Natural killer cell treated with Interleukin-12 subunit alpha and Interleukin-12 subunit beta and Interleukin-15 and Interleukin-18, amount 100 ng/mL, for 72 hours (primary cell): ENCODE data around the gene PCBP3. TPM values are rescaled to one million over a fixed set of nuclear protein-coding genes. Genes with fewer than 3 reads are reported as not detected.

Experiments used
- ATAC-seq, 2 donors: fragments of 150-1000 bp; cut with Tn5 transposase in 1 of 2; sonication (Bioruptor Pico), chemical (Tn5 transposase) in 1 of 2; 2 replicates each; pipeline ENCODE4 v1.10.0; 2021
- DNase-seq: peaks from one replicate; pipeline ENCODE4 v3.0.0; 2022; ENCODE audit warnings: low spot score
- H3K27ac Mint-ChIP-seq, 2 donors: 1 replicate in 1 of 2; 2 replicates in 1 of 2; pipeline ENCODE4 v1.8.0; 2022; ENCODE audit warnings: mixed read lengths in 2 of 2, mild to moderate bottlenecking in 1 of 2, moderate library complexity in 1 of 2
- H3K27me3 Mint-ChIP-seq, 2 donors: 1 replicate in 1 of 2; 2 replicates in 1 of 2; pipeline ENCODE4 v1.8.0; 2022; ENCODE audit warnings: mixed read lengths in 2 of 2
- H3K36me3 Mint-ChIP-seq: one replicate; pipeline ENCODE4 v1.8.0; 2022; ENCODE audit warnings: mixed read lengths
- H3K4me1 Mint-ChIP-seq, 2 donors: 1 replicate in 1 of 2; 2 replicates in 1 of 2; pipeline ENCODE4 v1.8.0; 2022; ENCODE audit warnings: low read depth in 2 of 2, mixed read lengths in 2 of 2, mild to moderate bottlenecking in 1 of 2
- H3K4me3 Mint-ChIP-seq: one replicate; pipeline ENCODE4 v1.8.0; 2022; ENCODE audit warnings: mixed read lengths
- H3K9me3 Mint-ChIP-seq: 2 replicates; pipeline ENCODE4 v1.8.0; 2022; ENCODE audit warnings: mixed read lengths
- total RNA-seq, 2 donors: library from RNA; stranded (reverse); gene quantifications; one replicate each; pipeline ENCODE4 v1.2.3, GENCODE V29; 2022

PCBP3 gene
- total RNA-seq, 2 donors from 2014 or later = 0.43 to 1.4 TPM

- peaks cover 0 to 7% of the 10 kb centered on the region in 2 donors for H3K27me3 Mint-ChIP-seq
These were observed 275.4 kb downstream of the PCBP3 start for GRCh38 chr21:45918835-45919447.

GRCh38 chr21:45919593-45919992 lies 276.1 kb downstream of the PCBP3 start:
- DNase-seq = no peak
- Mint-ChIP-seq H3K9me3 (no peaks in the 10 kb centered on the region), H3K27me3 (peaks cover 0 to 7% of the 10 kb centered on the region in 2 donors), H3K4me1 (peaks cover 0 to 6% of the 10 kb centered on the region in 2 donors), H3K4me3 (no peak overlapping the region), H3K36me3 (no peaks in the 10 kb centered on the region), H3K27ac (no peak overlapping the region)
- no peak for ATAC-seq

More at GRCh38 chr21:45918835-45919447, 275.4 kb downstream of the PCBP3 start:
- Mint-ChIP-seq H3K27ac (no peak overlapping the region), H3K36me3 (no peaks in the 10 kb centered on the region), H3K9me3 (no peaks in the 10 kb centered on the region), H3K4me3 (no peak overlapping the region), H3K4me1 (peaks cover 0 to 6% of the 10 kb centered on the region in 2 donors)
- DNase-seq (no peak), ATAC-seq (no peak)

- no peaks in the 10 kb centered on the region for H3K9me3 Mint-ChIP-seq
- DNase-seq (no peak), ATAC-seq (no peak)
- peaks cover 0 to 7% of the 10 kb centered on the region in 2 donors for H3K27me3 Mint-ChIP-seq
- peaks cover 0 to 4% of the 10 kb centered on the region in 2 donors for H3K4me1 Mint-ChIP-seq
- H3K27ac Mint-ChIP-seq = no peak overlapping the region
- H3K36me3 Mint-ChIP-seq = no peaks in the 10 kb centered on the region
- no peak overlapping the region for H3K4me3 Mint-ChIP-seq
These were observed 277.5 kb downstream of the PCBP3 start for GRCh38 chr21:45920824-45921600.

- no peak for DNase-seq
- Mint-ChIP-seq H3K27me3 (peaks cover 0 to 7% of the 10 kb centered on the region in 2 donors), H3K4me3 (no peak overlapping the region), H3K36me3 (no peaks in the 10 kb centered on the region), H3K27ac (no peak overlapping the region), H3K9me3 (no peaks in the 10 kb centered on the region), H3K4me1 (peaks cover 0 to 4% of the 10 kb centered on the region in 2 donors)
- no peak for ATAC-seq
These were observed 278.4 kb downstream of the PCBP3 start for GRCh38 chr21:45921917-45922316.

- DNase-seq (no peak), ATAC-seq (no peak)
- Mint-ChIP-seq H3K36me3 (no peaks in the 10 kb centered on the region), H3K27ac (no peak overlapping the region), H3K27me3 (no peaks in the 10 kb centered on the region), H3K9me3 (no peaks in the 10 kb centered on the region), H3K4me1 (peaks cover 0 to 4% of the 10 kb centered on the region in 2 donors), H3K4me3 (no peak overlapping the region)
These were observed 279.1 kb downstream of the PCBP3 start for GRCh38 chr21:45922648-45923047.

- peaks cover 0 to 4% of the 10 kb centered on the region in 2 donors for H3K4me1 Mint-ChIP-seq
- H3K9me3 Mint-ChIP-seq = no peaks in the 10 kb centered on the region
- H3K27me3 Mint-ChIP-seq = no peaks in the 10 kb centered on the region
- DNase-seq (no peak), ATAC-seq (peak; percentile 57 to 68)
- no peaks in the 10 kb centered on the region for H3K36me3 Mint-ChIP-seq
- no peak overlapping the region for H3K27ac Mint-ChIP-seq
- H3K4me3 Mint-ChIP-seq = no peak overlapping the region
These were observed 279.6 kb downstream of the PCBP3 start for GRCh38 chr21:45923146-45923545.

GRCh38 chr21:45926281-45926680 lies 282.8 kb downstream of the PCBP3 start:
- Mint-ChIP-seq H3K9me3 (no peaks in the 10 kb centered on the region), H3K4me1 (peaks cover 0 to 4% of the 10 kb centered on the region in 2 donors), H3K36me3 (no peaks in the 10 kb centered on the region), H3K27me3 (no peaks in the 10 kb centered on the region), H3K4me3 (no peak overlapping the region), H3K27ac (no peak overlapping the region)
- ATAC-seq (no peak), DNase-seq (no peak)

- no peak overlapping the region for H3K27ac Mint-ChIP-seq
- no peak overlapping the region for H3K4me3 Mint-ChIP-seq
- H3K4me1 Mint-ChIP-seq = peaks cover 0 to 4% of the 10 kb centered on the region in 2 donors
- no peaks in the 10 kb centered on the region for H3K9me3 Mint-ChIP-seq
- ATAC-seq (no peak), DNase-seq (no peak)
- no peaks in the 10 kb centered on the region for H3K36me3 Mint-ChIP-seq
- H3K27me3 Mint-ChIP-seq = no peaks in the 10 kb centered on the region
These were observed 283.5 kb downstream of the PCBP3 start for GRCh38 chr21:45927032-45927431.

GRCh38 chr21:45927851-45928850 lies 284.6 kb downstream of the PCBP3 start:
- peak; percentile 9 to 40 for ATAC-seq
- Mint-ChIP-seq H3K9me3 (no peaks in the 10 kb centered on the region), H3K27ac (no peak overlapping the region), H3K4me1 (no peaks in the 10 kb centered on the region), H3K4me3 (no peak overlapping the region), H3K27me3 (no peaks in the 10 kb centered on the region), H3K36me3 (no peaks in the 10 kb centered on the region)
- no peak for DNase-seq

GRCh38 chr21:45929449-45929848 lies 285.9 kb downstream of the PCBP3 start:
- Mint-ChIP-seq H3K36me3 (no peaks in the 10 kb centered on the region), H3K9me3 (no peaks in the 10 kb centered on the region), H3K27me3 (no peaks in the 10 kb centered on the region), H3K4me1 (no peaks in the 10 kb centered on the region), H3K4me3 (no peak overlapping the region), H3K27ac (no peak overlapping the region)
- DNase-seq = no peak
- no peak for ATAC-seq

GRCh38 chr21:45930231-45930760 lies 286.8 kb downstream of the PCBP3 start:
- ATAC-seq = no peak
- no peaks in the 10 kb centered on the region for H3K9me3 Mint-ChIP-seq
- H3K4me3 Mint-ChIP-seq = no peak overlapping the region
- no peaks in the 10 kb centered on the region for H3K36me3 Mint-ChIP-seq
- no peak overlapping the region for H3K27ac Mint-ChIP-seq
- no peaks in the 10 kb centered on the region for H3K27me3 Mint-ChIP-seq
- no peaks in the 10 kb centered on the region for H3K4me1 Mint-ChIP-seq
- DNase-seq = no peak

GRCh38 chr21:45930792-45931191 lies 287.3 kb downstream of the PCBP3 start:
- no peaks in the 10 kb centered on the region for H3K27me3 Mint-ChIP-seq
- no peak overlapping the region for H3K4me3 Mint-ChIP-seq
- H3K9me3 Mint-ChIP-seq = no peaks in the 10 kb centered on the region
- DNase-seq = no peak
- H3K4me1 Mint-ChIP-seq = no peaks in the 10 kb centered on the region
- no peak for ATAC-seq
- H3K27ac Mint-ChIP-seq = no peak overlapping the region
- H3K36me3 Mint-ChIP-seq = no peaks in the 10 kb centered on the region

- Mint-ChIP-seq H3K9me3 (no peaks in the 10 kb centered on the region), H3K4me3 (no peak overlapping the region), H3K27ac (no peak overlapping the region), H3K36me3 (no peaks in the 10 kb centered on the region), H3K27me3 (no peaks in the 10 kb centered on the region), H3K4me1 (no peaks in the 10 kb centered on the region)
- ATAC-seq = no peak
- DNase-seq = no peak
These were observed 288.0 kb downstream of the PCBP3 start for GRCh38 chr21:45931397-45931969.
